ENCODE results near the gene OSBPL10. TPM values are rescaled to one million over a fixed set of nuclear protein-coding genes. Genes with fewer than 3 reads are reported as not detected.
A peak's percentile ranks its signal among the peaks of the same experiment; 100 is the strongest.
"Not testable (repeated sequence)": the region's sequence is repeated elsewhere in the genome, so short reads cannot be mapped to it uniquely, and the experiment has no call there.

The OSBPL10 gene, protein sequence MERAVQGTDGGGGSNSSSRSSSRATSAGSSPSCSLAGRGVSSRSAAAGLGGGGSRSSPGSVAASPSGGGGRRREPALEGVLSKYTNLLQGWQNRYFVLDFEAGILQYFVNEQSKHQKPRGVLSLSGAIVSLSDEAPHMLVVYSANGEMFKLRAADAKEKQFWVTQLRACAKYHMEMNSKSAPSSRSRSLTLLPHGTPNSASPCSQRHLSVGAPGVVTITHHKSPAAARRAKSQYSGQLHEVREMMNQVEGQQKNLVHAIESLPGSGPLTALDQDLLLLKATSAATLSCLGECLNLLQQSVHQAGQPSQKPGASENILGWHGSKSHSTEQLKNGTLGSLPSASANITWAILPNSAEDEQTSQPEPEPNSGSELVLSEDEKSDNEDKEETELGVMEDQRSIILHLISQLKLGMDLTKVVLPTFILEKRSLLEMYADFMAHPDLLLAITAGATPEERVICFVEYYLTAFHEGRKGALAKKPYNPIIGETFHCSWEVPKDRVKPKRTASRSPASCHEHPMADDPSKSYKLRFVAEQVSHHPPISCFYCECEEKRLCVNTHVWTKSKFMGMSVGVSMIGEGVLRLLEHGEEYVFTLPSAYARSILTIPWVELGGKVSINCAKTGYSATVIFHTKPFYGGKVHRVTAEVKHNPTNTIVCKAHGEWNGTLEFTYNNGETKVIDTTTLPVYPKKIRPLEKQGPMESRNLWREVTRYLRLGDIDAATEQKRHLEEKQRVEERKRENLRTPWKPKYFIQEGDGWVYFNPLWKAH
- total RNA-seq = 27.7 and 36.4 TPM in 2 replicates

GRCh38 chr3:31981206-31982181 is at the start of gene OSBPL10, which contains the start of gene ZNF860:
TSS of gene OSBPL10 (minus strand) at chr3:31981262. CDS start at chr3:31981179, 83 bp downstream.
TSS of gene ZNF860 (plus strand) at chr3:31981750. CDS start at chr3:31989080, 7,330 bp downstream.
- DNase-seq = peak; percentile 97

DNA sequence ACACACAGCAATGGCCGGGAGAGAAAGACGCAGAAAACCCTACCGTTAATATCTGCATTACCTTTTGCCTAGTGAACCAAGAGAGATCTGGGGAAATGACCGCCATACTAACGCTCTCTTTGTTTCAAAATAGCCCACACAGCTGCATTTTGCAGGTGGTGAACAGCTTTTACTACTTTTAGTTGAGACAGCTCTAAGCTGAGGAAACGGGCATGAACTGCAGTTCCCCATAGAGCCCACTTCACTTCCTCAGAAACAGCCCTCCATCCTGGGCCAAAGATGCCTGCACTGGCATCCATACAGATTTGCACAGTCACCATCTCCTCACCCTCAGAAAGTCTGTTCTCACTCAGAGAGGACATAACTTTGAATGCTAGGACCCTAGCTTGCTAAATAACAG is 45.5 kb upstream of the OSBPL10 start:
- no peak for DNase-seq

DNA sequence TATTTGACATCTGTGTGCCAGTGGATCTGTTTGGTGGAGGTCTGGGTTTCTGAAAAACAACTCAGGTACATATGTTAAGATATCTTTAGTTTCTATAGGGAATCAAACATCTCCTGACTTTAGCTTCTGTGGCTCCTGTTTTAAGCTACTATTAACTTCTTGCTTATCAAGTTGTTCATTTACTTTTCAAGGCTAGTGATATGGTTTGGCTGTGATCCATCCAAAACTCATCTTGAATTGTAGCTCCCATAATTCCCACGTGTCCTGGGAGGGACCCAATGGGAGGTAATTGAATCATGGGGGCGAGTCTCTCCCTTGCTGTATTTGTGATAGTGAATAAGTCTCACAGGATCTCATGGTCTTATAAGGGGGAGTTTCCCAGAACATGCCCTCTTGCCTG is 41.9 kb upstream of the OSBPL10 start:
- no peak for DNase-seq

- no peak for DNase-seq
Observed at GRCh38 chr3:32021748-32022147, 40.7 kb upstream of the OSBPL10 start.

GRCh38 chr3:32021155-32021554 is 40.1 kb upstream of the OSBPL10 start:
- no peak for DNase-seq

- peak; percentile 71 for DNase-seq
Observed at GRCh38 chr3:32018757-32019564, 37.9 kb upstream of the OSBPL10 start.

DNA sequence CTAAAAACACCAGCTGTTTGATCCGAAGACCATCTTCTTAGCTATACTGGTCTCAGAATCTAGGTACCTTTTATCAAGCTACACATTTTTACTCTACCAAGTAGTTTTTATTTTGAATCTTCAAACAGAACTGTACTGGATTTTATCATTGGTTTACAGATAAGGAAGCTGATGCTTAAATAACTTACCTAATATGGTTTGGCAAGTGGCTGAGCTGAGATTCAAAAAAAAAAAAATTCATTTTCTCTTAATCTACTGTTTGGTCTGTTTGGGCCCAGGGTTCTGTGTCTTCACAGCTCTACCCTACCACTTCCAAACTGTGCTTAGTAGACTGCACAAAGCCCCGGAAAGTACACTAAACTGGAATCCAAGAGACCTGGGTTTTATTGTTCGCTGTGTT is 36.2 kb upstream of the OSBPL10 start:
- no peak for DNase-seq

DNA sequence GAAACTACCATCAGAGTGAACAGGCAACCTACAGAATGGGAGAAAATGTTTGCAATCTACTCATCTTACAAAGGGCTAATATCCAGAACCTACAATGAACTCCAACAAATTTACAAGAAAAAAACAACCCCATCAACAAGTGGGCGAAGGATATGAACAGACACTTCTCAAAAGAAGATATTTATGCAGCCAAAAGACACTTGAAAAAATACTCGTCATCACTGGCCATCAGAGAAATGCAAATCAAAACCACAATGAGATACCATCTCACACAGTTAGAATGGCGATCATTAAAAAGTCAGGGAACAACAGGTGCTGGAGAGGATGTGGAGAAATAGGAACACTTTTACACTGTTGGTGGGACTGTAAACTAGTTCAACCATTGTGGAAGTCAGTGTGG is 34.6 kb upstream of the OSBPL10 start:
- DNase-seq = not testable (repeated sequence)

DNA sequence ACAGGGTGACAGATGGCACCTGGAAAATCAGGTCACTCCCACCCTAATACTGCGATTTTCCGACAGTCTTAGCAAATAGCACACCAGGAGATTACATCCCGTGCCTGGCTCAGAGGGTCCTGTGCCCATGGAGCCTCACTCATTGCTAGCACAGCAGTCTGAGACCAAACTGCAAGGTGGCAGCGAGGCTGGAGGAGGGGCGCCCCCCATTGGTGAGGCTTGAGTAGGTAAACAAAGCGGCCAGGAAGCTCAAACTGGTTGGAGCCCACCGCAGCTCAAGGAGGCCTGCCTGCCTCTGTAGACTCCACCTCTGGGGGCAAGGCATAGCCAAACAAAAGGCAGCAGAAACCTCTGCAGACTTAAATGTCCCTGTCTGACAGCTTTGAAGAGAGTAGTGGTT is 29.6 kb upstream of the OSBPL10 start:
- DNase-seq = not testable (repeated sequence)

DNA sequence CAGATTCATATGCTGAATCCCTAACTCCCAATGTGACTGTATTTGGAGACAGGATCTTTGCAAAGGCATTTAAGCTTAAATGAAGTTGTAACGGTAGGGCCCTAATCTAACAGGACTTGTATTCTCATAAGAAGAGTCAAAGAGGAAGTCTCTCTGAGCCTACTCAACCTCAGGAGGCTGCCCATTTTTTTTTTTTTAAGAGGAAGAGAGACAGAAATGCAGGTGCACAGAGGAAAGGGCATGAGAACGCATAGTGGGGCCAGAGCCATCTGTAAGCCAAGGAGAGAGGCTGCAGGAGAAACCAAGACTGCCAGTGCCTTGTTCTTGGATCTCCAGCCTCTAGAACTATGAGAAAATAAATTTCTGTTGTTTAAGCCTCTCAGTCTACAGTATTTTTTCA is 28.9 kb upstream of the OSBPL10 start:
- no peak for DNase-seq

DNA sequence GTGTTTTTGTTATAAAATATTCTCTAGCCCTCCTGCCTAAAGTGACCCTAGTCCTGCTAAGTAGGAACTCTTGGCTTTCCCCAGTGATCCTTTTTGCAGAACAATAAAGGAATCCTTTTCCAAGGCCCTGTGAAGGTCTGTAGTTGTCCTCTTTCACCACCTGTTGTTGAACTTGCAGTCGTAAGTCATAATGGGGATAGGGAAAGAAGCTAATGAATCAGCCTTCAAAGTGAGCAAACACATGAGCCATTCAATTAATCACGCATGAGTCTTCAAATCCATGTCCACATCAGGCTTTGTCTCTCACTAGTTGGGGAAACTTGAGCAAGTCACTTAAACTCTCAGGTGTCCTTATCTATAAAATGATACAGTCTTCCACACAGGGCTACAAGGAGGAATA is 28.0 kb upstream of the OSBPL10 start:
- DNase-seq = no peak

DNA sequence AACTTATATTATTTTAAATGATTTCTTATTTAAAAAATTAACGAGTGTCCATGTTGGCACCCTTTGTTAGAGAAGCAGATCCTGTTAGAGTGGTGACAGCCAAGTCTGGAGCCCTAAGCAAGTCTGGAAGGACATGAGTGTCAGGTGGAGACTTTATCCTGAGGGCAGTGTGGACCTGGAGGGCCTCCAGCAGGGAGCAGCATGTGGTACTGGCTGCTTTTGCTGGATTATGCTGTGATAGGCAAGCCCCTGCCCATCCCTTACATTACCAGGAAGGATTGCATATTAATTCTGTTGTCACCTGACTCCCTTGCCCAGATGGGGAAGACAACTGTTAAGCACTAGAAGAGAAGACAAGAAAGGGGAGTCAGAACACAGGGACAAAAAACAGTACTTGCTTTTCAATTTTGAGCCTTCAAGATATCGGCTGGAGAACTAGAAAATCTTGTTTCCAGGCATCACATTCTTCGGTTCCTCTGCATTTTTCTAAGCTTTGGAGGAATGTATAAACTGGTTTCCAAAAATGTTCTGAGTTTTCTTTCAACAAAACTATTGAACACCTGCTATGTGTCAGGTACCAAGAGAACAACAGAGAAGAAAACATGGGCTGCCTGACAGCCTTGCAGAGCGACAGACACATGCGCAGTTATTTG is 23.2 kb upstream of the OSBPL10 start:
- DNase-seq = no peak

- DNase-seq = no peak
Observed at GRCh38 chr3:32003380-32003779, 22.3 kb upstream of the OSBPL10 start.

GRCh38 chr3:32002561-32003368 is 21.7 kb upstream of the OSBPL10 start:
- DNase-seq = no peak

DNA sequence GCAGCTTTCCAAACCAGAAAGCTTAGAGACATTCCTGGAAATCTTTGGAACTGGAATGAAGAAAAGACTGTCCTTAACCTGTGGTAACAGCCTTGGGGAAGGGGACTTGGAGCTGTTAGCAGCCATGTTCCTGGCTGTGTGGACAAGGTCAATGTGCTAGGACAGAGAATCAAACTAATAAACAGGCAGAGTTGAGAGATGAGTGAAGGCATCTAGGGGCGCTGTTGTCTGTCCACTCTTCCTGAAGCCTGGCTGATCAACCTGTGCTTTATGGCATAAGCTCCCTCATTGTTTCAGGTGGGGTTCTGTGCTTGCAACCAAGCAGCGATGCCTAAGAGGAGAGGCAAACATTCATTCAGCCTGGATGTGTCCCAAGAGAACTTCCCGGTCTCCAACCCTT is 19.8 kb upstream of the OSBPL10 start:
- DNase-seq = no peak

GRCh38 chr3:31999907-32000439 is 18.9 kb upstream of the OSBPL10 start:
- no peak for DNase-seq

GRCh38 chr3:31997500-31997899 is 16.4 kb upstream of the OSBPL10 start:
- no peak for DNase-seq

DNA sequence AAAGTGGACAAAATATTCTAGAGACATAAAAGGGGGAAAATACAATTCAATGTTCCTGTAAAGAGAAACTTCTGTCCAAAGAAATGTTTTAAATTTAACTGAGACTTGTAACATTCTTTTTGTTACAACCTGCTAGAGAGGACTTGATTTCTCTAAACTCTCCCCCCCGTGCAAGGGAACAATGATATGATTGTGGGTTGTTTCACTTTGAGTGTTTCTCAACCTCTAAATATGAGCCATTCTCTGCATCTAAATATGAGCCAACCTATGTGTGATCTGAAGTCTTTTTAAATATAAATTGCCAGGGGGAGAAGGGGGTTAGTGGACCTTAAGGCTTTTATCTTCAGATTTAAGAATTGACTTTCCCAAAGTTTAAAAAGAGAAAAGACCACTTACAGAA is 15.1 kb upstream of the OSBPL10 start:
- DNase-seq = no peak

DNA sequence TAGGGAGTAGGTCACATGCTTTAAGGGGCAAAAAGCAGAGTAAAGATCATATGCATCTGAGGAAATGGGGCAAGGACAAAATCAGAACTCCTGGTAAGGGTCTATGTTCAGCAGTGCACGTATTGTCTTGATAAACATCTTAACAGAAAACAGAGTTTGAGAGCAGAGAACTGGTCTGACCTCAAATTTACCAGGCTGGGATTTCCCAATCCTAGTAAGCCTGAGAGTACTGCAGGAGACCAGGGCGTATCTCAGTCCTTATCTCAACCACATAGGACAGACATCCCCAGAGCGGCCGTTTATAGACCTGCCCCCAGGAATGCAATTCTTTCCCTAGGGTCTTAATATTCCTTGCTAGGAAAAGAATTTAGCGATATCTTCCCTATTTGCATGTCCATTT is 14.0 kb upstream of the OSBPL10 start:
- DNase-seq = not testable (repeated sequence)

GRCh38 chr3:31993843-31994242 is 12.8 kb upstream of the OSBPL10 start:
- DNase-seq = no peak

Data from dermis blood vessel endothelial cell (primary cell).